ENCODE results near the gene GOLGA6A.

DNA sequence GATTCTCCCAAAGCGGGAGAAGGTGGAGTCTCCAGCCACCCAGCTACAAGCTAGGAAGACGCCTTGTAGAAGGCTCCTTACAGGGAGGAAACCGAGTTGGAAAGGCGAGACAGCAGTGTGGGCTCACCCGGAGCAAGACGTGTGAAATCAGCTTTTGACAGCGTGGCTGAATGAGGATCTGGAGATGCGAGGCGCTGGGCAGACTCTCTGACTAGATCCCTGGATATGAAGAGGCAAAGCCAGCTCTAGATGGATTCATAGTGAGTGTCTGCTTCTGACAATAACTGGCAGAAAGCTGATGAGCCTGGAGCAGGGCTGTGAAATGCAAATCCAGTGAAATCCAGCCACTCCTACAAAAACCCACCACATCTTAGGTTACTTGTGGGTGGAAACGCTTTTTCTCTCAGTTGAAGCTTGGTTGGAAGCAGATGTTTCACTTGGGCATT is 41.0 kb downstream of the GOLGA6A start:
- no peak for TF ChIP-seq JUND (IDR thresholded peaks at IDR 0.05; ENCODE audit: borderline replicate concordance, low read depth, low read length)
- no peak for TF ChIP-seq JUND (tag; IDR thresholded peaks at IDR 0.05; ENCODE audit: borderline replicate concordance, low read depth, low read length)
- TF ChIP-seq POLR2A (conservative IDR thresholded peaks at IDR 0.05): no peak
- TF ChIP-seq, protein P1, sequence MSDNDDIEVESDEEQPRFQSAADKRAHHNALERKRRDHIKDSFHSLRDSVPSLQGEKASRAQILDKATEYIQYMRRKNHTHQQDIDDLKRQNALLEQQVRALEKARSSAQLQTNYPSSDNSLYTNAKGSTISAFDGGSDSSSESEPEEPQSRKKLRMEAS (CRISPR knock-in tag; IDR thresholded peaks at IDR 0.05): no peak
- TF ChIP-seq CBX3 (IDR thresholded peaks at IDR 0.05; ENCODE audit: borderline replicate concordance in 1 of 2, low read length in 2 of 2): no peak
- TF ChIP-seq TCF7L2 (IDR thresholded peaks at IDR 0.05; ENCODE audit: low read depth, low read length): no peak
- no peak for TF ChIP-seq BACH1 (tag; IDR thresholded peaks at IDR 0.05)
- no peak for TF ChIP-seq POLR2AphosphoS5 (IDR thresholded peaks at IDR 0.05; ENCODE audit: control insufficient read depth, insufficient read depth, low read depth, low read length)
- TF ChIP-seq CEBPB (tag; IDR thresholded peaks at IDR 0.05): no peak
- TF ChIP-seq NBN (IDR thresholded peaks at IDR 0.05; ENCODE audit: low read depth): no peak

Measured in K562 (cell line).